Smooth muscle cell (in vitro differentiated cells): ENCODE data around the gene OBP2A. TPM values are rescaled to one million over a fixed set of nuclear protein-coding genes. Genes with fewer than 3 reads are reported as not detected.
"Not testable (repeated sequence)": the region's sequence is repeated elsewhere in the genome, so short reads cannot be mapped to it uniquely, and the experiment has no call there.

Experiments
- DNase-seq: peaks from one replicate; lab custom pipeline; 2025; ENCODE audit not compliant: unreplicated experiment; lab: John Stamatoyannopoulos, UW
- H2AFZ ChIP-seq: fragments of 200-600 bp; sonication (generic); 2 replicates; pipeline ENCODE4 v1.6.0; 2016; ENCODE audit warnings: antibody characterized with exemption, low read depth, mild to moderate bottlenecking
- H3F3A ChIP-seq: fragments of 200-600 bp; sonication (generic); 2 replicates; pipeline ENCODE4 v1.6.0; 2017; ENCODE audit warnings: antibody characterized with exemption, low read depth
- H3K27ac ChIP-seq: fragments of 200-600 bp; sonication (generic); 2 replicates; pipeline ENCODE4 v1.5.1; 2016; ENCODE audit warnings: low read depth, mild to moderate bottlenecking
- H3K27me3 ChIP-seq: fragments of 200-600 bp; sonication (generic); 2 replicates; pipeline ENCODE4 v1.6.1; 2016; ENCODE audit warnings: low read depth, mild to moderate bottlenecking
- H3K36me3 ChIP-seq: fragments of 200-600 bp; sonication (generic); 2 replicates; pipeline ENCODE4 v1.5.1; 2016; ENCODE audit warnings: low read depth
- H3K4me1 ChIP-seq: fragments of 200-600 bp; sonication (generic); 2 replicates; pipeline ENCODE4 v1.5.1; 2016; ENCODE audit warnings: low read depth
- H3K4me2 ChIP-seq: fragments of 200-600 bp; sonication (generic); 2 replicates; pipeline ENCODE4 v1.6.0; 2016; ENCODE audit warnings: mild to moderate bottlenecking
- H3K4me3 ChIP-seq: fragments of 200-600 bp; sonication (generic); 2 replicates; pipeline ENCODE4 v1.5.1; 2016; ENCODE audit warnings: mild to moderate bottlenecking
- H3K79me2 ChIP-seq: fragments of 200-600 bp; sonication (generic); 2 replicates; pipeline ENCODE4 v1.6.0; 2016; ENCODE audit warnings: low read depth, mild to moderate bottlenecking
- H3K9ac ChIP-seq: fragments of 200-600 bp; sonication (generic); 2 replicates; pipeline ENCODE4 v1.6.0; 2016; ENCODE audit warnings: low read depth
- H3K9me3 ChIP-seq: fragments of 200-600 bp; sonication (generic); replicated peaks from 2 replicates; pipeline ENCODE4 v1.5.1; 2016; ENCODE audit warnings: low read depth
- H4K20me1 ChIP-seq: fragments of 200-600 bp; sonication (generic); 2 replicates; pipeline ENCODE4 v1.6.0; 2016; ENCODE audit warnings: low read depth
- WGBS: methylation state at CpG from one replicate; pipeline ENCODE4 v1.1.7; 2016; ENCODE audit warnings: low lambda C conversion rate; 5-methylcytosine and 5-hydroxymethylcytosine counted together
- polyA plus RNA-seq: library from polyadenylated mRNA; unstranded; fragments of >200 nt; fragmentation: Nextera tagmentation; extraction: Ambion mirVana; gene quantifications from 2 replicates; pipeline ENCODE4 v1.2.1, GENCODE V29; 2016
- total RNA-seq: library from RNA; depleted of rRNA; stranded (reverse); fragments of >200 nt; gene quantifications from 2 replicates; pipeline ENCODE4 v1.2.3, GENCODE V29; 2014
- TF ChIP-seq, protein P1 (sequence below): fragments of 200-600 bp; sonication (generic); IDR thresholded peaks from 2 replicates; pipeline ENCODE4 v1.5.1; 2017; ENCODE audit warnings: borderline replicate concordance, mild to moderate bottlenecking, antibody characterized with exemption; ENCODE audit not compliant: insufficient read depth, poor library complexity, severe bottlenecking

The OBP2A gene
- total and polyA plus RNA-seq, 2 experiments from 2014 or later: 0.61 TPM; not detected in 1

DNA sequence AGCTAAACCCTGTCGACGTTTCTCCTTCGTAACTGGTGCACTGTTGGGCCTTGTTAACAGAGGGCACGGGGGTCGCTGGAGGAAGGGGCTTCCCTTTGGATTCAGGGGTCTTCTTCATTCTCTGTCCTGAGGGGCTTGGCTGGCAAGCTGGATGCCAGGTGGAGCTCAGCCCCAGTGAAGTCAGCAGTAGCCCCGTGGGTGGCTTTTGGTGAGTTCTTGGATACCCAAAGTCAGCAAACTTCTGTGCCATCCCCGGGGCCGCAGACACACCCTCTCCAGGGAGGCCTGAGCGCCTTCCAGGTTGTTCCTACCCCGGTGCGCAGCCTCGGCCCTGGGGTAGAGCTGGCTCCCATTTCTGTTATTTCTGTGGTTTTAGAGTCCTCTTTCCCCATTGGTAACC, 12.3 kb upstream of the OBP2A start:
- Histone ChIP-seq H2AFZ (no peak overlapping the region), H3K36me3 (no peaks in the 10 kb centered on the region), H3F3A (peaks cover 7% of the 10 kb centered on the region), H3K4me1 (no peaks in the 10 kb centered on the region), H3K9me3 (no peaks in the 10 kb centered on the region), H3K27me3 (no peaks in the 10 kb centered on the region), H3K4me2 (no peak overlapping the region), H3K4me3 (no peak overlapping the region), H3K27ac (no peak overlapping the region), H3K79me2 (no peaks in the 10 kb centered on the region), H3K9ac (no peak overlapping the region), H4K20me1 (no peaks in the 10 kb centered on the region)
- TF ChIP-seq, protein P1, sequence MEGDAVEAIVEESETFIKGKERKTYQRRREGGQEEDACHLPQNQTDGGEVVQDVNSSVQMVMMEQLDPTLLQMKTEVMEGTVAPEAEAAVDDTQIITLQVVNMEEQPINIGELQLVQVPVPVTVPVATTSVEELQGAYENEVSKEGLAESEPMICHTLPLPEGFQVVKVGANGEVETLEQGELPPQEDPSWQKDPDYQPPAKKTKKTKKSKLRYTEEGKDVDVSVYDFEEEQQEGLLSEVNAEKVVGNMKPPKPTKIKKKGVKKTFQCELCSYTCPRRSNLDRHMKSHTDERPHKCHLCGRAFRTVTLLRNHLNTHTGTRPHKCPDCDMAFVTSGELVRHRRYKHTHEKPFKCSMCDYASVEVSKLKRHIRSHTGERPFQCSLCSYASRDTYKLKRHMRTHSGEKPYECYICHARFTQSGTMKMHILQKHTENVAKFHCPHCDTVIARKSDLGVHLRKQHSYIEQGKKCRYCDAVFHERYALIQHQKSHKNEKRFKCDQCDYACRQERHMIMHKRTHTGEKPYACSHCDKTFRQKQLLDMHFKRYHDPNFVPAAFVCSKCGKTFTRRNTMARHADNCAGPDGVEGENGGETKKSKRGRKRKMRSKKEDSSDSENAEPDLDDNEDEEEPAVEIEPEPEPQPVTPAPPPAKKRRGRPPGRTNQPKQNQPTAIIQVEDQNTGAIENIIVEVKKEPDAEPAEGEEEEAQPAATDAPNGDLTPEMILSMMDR: no peak
- no peak for DNase-seq
- 95% methylated on average over 12 of the region's 12 CpGs for WGBS

- DNase-seq, H3K36me3 ChIP-seq, H2AFZ ChIP-seq, H3K79me2 ChIP-seq, H3K27ac ChIP-seq, H3K4me2 ChIP-seq, H3K27me3 ChIP-seq, H3K4me1 ChIP-seq, H4K20me1 ChIP-seq, H3F3A ChIP-seq, H3K9me3 ChIP-seq, H3K4me3 ChIP-seq, H3K9ac ChIP-seq: not testable (repeated sequence)
- WGBS: 33% methylated on average over 9 of the region's 10 CpGs
These were observed 11.7 kb upstream of the OBP2A start for GRCh38 chr9:135534192-135534711.

DNA sequence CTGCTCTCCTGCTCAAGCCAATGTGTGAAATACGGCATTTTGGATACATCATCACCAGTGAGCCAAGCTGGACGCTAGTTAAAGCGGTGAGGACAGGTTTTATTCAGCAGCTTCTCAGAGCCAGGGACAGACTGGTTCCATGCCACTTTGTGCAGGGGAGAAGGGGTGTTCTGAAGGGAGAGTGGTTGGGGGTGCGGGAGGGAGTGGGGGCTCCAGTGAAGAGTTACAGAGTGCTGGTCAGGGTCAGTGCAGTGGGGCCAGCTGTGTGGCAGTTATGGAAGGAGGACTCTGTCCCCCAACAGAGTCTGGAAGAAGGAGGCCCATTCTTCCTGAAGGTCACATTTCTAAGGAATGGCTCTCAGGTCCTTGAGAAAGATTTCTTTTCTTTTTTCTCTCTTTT, 11.1 kb upstream of the OBP2A start:
- 85% methylated on average over 3 of the region's 4 CpGs for WGBS
- H2AFZ ChIP-seq, H3K4me1 ChIP-seq, H3F3A ChIP-seq, H3K79me2 ChIP-seq, H3K9me3 ChIP-seq, H3K27me3 ChIP-seq, H3K36me3 ChIP-seq, H3K4me3 ChIP-seq, DNase-seq, H3K9ac ChIP-seq, H3K27ac ChIP-seq, H4K20me1 ChIP-seq, H3K4me2 ChIP-seq: not testable (repeated sequence)

DNA sequence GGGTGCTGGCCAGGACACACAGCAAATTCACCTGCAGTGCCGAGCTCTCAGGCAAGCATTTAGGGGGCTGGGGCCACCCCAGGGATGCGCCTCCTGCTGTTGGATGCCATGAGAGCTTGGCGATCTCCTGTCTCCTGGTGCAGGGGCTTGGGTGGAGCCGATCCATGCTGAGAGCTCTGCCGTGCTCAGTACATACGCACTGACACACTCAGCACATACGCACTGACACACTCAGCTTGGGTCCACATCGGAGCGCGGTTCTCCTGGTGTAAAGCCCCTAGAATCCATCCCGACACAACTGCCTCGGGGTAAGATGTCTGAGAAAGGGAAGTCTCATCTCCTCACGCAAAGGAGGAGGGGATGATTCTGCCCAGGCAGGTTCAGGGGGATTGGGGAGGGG, 10.3 kb upstream of the OBP2A start:
- not testable (repeated sequence) for H3K79me2 ChIP-seq, H3K27ac ChIP-seq, H3K9me3 ChIP-seq, H3K36me3 ChIP-seq, H3F3A ChIP-seq, DNase-seq, H2AFZ ChIP-seq, H3K4me2 ChIP-seq, H3K9ac ChIP-seq, H3K4me3 ChIP-seq, H3K27me3 ChIP-seq, H4K20me1 ChIP-seq, H3K4me1 ChIP-seq
- WGBS: 69% methylated on average over 13 of the region's 13 CpGs

GRCh38 chr9:135536216-135536615, 9.7 kb upstream of the OBP2A start:
- H3K9me3 ChIP-seq: no peaks in the 10 kb centered on the region
- no peaks in the 10 kb centered on the region for H3K27me3 ChIP-seq
- no peaks in the 10 kb centered on the region for H3K79me2 ChIP-seq
- H2AFZ ChIP-seq: no peak overlapping the region
- H3K4me1 ChIP-seq: no peaks in the 10 kb centered on the region
- DNase-seq: no peak
- TF ChIP-seq, protein P1: no peak
- WGBS: 49% methylated on average over 8 of the region's 8 CpGs
- peak overlapping the region; percentile 38 for H3K27ac ChIP-seq
- no peak overlapping the region for H3K4me3 ChIP-seq
- no peaks in the 10 kb centered on the region for H3F3A ChIP-seq
- no peaks in the 10 kb centered on the region for H3K36me3 ChIP-seq
- H3K4me2 ChIP-seq: no peak overlapping the region
- H3K9ac ChIP-seq: no peak overlapping the region
- H4K20me1 ChIP-seq: no peaks in the 10 kb centered on the region

DNA sequence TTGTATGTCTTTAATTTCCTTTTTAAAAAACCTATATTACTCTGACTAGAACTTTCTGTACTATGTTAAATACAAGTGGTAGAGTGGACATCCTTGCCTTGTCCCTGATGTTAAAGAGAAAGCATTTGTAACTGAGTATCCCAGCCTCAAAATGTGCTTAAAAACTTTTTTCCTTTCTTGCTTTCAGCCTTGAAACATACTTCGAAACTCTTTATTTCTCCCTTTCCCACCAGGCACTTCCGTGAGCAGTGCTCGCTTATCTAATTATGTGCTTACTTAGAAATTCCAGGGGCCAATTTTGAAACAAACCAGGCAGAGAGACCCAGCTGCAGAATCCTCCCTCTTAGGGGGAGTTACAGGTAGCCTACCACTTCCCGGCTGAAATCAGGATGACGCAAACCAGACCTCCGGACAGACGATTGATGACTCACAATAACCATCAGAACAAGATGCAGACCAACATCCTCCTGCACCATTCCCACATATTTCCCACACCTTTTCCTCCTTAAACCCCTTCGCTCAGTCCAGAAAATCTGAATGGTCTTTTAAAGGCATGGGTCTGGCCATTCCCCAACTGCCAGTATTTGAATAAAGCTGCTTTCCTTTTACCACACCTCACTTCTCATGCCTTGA, 2.5 kb upstream of the OBP2A start:
- H3K79me2 ChIP-seq, H3K9ac ChIP-seq, H4K20me1 ChIP-seq, H3K4me1 ChIP-seq, H3K4me3 ChIP-seq, H2AFZ ChIP-seq, H3K27me3 ChIP-seq, H3K36me3 ChIP-seq, DNase-seq, H3K9me3 ChIP-seq, H3F3A ChIP-seq: not testable (repeated sequence)
- WGBS: 23% methylated on average over 8 of the region's 8 CpGs
- H3K4me2 ChIP-seq: peak overlapping the region; percentile 68
- H3K27ac ChIP-seq: peak overlapping the region; percentile 82
